COLO668 (cell line): Measurements from ENCODE around the gene HOXC9.

Source experiments
- DNase-seq: peaks from one replicate; lab custom pipeline; 2025; ENCODE audit not compliant: unreplicated experiment; lab: John Stamatoyannopoulos, UW

Gene HOXC9

DNA sequence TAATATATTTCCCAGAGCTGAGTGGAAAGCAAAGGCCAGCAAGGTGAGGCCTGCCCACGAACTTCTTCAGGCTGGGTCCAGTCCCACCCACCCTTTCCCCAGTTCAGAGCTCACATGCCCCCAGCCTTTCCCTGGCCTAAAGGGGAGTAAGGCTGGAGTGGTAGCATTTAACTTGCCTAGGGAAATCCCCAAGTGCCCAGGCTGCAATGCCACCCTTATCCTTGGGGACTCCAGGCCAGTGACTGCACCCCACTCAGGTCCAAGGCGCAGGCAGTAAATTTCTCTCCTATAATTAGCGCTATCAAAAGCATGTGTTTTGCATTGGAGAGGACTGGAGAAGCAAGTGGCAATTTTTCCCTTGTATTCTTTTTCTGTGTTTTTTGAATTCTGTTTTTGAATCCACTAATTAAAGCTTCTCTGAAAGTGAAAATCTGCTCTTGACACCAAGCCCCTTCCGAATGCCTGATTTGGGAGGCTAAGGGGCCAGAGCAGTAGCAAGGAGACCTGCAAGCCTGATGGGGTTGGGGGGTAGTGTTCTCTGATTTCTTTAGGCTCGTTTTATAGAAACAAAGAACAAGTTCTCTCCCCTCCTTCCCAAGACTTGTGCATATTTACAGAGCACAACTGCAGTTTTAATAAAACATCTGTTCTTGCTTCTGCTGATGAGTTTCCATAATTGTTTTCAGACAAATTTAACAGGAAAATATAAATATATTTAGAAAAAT is 24.8 kb downstream of the HOXC9 start:
- DNase-seq: no peak

DNA sequence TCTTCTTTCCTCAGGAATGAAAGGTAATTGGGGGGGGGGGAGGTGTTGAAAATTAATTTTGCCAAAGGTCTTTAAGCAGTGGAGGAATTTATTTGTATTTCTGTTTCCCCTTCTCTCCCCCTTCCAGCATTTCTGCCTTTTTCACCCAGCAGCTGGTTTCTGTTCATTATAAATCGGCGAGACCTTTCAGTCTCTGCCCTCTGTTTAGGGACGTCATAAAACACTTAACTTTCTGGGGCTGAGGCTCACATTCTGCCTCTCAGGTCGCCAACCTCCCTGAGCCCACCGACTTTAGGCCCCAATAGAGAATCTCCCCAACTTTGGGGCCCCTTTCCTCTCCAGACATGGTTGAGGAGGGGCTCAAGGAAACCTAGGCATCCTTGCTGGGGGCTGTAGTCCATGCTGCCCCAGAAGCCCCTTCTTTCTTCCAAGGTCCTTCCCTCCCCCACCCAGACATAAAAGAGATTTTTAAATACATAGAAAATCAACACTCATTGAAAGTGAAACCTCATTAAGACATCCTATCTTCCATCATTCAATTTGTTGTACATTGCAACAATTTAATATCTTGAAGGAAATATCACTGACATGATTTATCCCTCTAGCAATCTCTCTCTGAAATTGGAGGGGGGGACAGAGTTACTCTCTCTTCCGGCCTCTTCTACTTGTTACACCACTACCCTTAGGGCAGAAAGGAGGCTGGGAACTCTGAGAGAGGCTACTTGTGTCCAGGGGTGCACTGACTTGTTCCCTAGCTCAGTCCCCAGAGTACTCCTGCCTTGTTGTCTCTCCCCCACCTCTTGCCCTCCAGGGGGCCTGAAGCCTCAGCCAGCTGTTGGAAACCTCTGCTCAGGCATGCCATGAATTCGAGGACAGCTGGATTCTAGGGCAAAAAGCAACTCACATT is 25.8 kb downstream of the HOXC9 start:
- DNase-seq: no peak

DNA sequence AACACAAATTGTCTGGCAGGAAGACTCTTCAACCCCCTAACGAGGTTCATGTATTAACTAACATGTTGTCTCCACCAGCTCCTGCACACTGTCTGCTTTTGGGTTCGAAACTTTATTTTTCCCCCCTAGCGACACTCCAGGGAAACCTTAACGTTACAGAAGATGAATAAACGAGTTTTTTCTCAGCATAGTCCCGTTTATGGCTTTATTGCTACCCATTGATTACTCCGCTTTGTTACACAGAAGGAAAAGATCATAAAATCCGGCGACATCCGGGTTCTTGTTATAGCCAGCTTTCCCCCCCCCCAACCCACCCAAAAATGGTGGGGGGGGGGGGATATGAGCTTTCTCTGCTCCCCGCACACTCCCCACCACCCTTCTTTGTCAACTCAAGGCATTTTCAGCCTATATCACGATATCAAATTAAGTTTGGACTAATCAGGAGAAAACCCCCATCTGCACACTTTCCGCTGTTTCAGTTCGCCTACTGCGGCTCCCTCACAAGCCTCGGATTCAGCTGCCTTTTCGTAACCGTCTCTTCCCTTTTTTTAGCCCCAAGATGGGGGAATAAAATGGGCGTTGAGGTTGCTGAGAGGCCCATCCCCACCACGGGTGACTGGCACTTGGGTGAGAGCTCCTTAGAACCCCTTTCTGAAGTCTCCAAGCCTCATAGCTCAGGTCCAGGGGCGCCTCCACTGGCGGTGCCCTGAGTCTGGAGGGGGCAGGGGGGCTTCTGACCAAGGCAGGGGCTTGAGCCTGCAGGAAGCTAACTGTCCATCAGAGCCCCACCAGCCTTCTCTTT is 26.9 kb downstream of the HOXC9 start:
- DNase-seq: no peak

GRCh38 chr12:54027442-54027786 is 27.5 kb downstream of the HOXC9 start:
- no peak for DNase-seq

- no peak for DNase-seq
Measured at GRCh38 chr12:54028314-54029201, 28.6 kb downstream of the HOXC9 start, which contains the start of gene HOXC6. Gene HOXC6, plus strand, starts transcription at chr12:54028440. Its CDS starts 82 bp downstream, at chr12:54028522.

GRCh38 chr12:54029529-54030441 is 29.8 kb downstream of the HOXC9 start:
- no peak for DNase-seq

- no peak for DNase-seq
Measured at GRCh38 chr12:54030442-54030801, 30.5 kb downstream of the HOXC9 start.

GRCh38 chr12:54030889-54031471 is 31.0 kb downstream of the HOXC9 start:
- DNase-seq: no peak

- no peak for DNase-seq
Measured at GRCh38 chr12:54031480-54031879, 31.5 kb downstream of the HOXC9 start.

DNA sequence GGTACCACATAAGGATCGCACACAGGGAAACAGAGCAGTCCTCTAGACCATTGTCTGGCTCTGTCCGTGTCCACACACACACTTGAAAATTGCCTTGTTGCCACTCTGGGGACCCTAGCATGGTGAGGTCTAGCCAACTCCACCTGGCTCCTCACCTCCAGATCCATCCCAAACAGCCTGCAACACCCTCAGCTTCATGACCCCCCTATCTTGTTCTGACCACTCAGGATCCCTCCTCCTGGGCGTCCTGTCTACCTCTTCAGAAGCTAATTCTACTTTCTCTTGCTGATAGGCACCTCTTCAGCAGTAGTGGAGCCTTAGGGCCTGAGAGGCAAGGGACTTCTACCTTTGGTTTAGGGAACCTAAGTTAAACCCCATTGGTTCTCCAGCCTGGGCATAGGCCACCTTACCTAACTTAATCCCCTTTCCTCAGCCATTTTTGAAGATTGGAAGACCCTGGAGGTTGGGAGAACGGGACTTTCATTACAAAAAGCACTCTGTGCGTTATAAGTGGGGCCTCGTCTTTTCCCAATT is 32.2 kb downstream of the HOXC9 start:
- no peak for DNase-seq

- DNase-seq: peak; percentile 32
Measured at GRCh38 chr12:54032627-54033100, 32.7 kb downstream of the HOXC9 start, which contains the start of gene HOXC5. Gene HOXC5, plus strand, starts transcription at chr12:54033050. Its CDS starts 73 bp downstream, at chr12:54033123.

- DNase-seq: no peak
Measured at GRCh38 chr12:54033106-54033979, 33.4 kb downstream of the HOXC9 start.

DNA sequence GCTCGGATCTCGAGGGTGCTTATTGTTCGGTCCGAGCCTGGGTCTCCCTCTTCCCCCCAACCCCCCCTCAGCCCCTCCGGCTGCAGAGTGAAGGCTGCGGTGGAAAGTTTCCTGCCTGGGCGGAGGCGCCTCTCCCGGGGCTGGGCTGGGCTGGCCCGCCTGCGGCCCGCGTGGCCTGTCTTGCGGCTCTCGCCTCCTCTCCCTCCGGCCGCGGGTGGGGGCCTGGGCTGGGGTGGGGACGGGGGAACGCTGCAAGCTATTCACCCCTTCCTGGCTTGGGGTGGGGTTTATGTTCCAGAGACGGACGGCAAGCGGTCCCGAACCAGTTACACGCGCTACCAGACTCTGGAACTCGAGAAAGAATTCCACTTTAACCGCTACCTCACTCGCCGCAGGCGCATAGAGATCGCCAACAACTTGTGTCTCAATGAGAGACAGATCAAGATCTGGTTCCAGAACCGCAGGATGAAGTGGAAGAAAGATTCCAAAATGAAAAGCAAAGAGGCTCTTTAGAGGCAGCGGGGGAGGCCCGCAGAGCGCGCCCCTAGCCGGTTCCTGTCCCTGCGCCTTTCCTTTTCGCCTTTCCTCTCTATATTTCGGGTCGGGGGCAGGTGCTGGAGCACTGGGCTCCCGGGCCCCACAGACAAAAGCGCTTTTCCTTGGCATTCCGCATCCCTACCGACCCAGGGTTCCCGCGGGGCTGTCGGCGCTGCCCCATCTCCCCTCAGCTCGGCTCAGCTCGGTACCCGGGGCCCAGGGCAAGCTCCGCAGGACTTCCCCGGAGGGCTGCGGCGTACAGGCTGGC is 34.2 kb downstream of the HOXC9 start:
- DNase-seq: no peak

DNA sequence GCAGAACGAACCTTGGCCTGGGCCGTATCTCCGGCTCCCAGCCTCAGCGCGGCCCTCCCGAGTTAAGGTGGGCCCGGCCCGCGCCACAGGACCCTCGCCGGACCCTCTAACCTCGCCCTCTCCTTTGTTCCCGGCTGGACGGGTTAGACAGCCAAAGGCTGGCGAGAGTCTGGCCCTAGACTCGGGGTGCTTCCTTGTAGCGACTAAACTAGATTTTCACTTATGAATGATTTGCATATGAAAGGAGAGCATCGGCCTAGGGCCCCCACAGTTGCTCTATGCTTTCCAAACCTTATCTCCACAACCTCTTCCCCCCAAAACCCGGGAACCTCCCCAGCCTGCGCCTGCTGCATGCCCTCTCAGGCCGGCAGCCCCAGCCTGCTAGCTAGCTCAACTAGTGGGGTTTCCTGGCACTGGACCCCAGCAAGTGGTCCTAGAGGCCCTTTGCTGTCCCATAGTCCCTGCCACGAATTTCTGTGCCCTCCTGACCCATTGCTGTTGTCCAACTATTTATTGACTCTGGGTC is 34.9 kb downstream of the HOXC9 start:
- DNase-seq: no peak

DNA sequence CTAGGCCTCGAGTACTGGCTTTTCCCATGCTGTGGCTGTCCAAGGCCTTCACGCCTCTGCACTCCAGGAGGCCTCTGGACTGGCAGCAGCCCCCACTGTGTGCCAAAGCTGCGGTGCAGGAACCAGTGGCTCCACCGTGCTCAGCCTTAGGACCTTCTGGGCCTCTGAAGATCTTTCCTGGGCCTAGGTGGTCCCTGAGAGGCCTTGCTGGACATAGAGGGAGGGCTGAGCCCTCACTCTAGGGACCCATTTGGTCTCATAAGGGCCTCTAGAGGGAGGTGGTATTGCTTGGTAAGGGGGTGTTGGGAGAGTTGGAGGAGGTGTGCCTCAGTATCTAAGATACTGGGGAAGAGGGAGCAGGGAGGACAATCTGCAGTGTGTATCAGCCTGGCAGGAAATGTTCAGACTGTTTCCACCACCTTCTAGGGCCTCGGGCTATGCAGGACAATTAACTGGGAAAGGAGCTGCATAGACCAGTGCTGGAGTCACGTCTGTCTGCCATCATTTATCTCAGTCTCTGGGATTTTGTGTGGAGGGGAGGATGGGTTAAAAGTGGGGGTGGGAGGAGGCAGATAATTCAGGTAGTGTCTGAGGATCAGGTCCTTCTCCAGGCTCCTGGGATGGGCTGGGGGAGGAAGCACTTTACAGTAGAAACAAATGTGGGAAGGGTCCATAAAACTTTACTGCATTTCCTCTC is 35.8 kb downstream of the HOXC9 start:
- DNase-seq: no peak
